Cardiac muscle cell (in vitro differentiated cells and primary cell): Measurements from ENCODE around the gene PPM1D. TPM values are rescaled to one million over a fixed set of nuclear protein-coding genes. Genes with fewer than 3 reads are reported as not detected.
A peak's percentile ranks its signal among the peaks of the same experiment; 100 is the strongest.

Source experiments
- DNase-seq, 2 donors: peaks; one replicate each; pipeline versions ENCODE4 v3.0.0 to v3.0.0-alpha.2; 2010 to 2017; ENCODE audit warnings: low read depth in 1 of 2, low spot score in 1 of 2
- H3K27ac ChIP-seq: fragments of 200-600 bp; sonication (generic); 2 replicates; pipeline ENCODE4 v1.5.1; 2016
- H3K27me3 ChIP-seq: fragments of 200-600 bp; sonication (generic); 2 replicates; pipeline ENCODE4 v1.6.0; 2016; ENCODE audit warnings: control low read depth
- H3K36me3 ChIP-seq: fragments of 200-600 bp; sonication (generic); 2 replicates; pipeline ENCODE4 v1.5.1; 2016; ENCODE audit warnings: control low read depth
- H3K4me1 ChIP-seq: fragments of 200-600 bp; sonication (generic); 2 replicates; pipeline ENCODE4 v1.8.1; 2017; ENCODE audit warnings: low read depth, mild to moderate bottlenecking, mixed run types
- H3K4me3 ChIP-seq: fragments of 200-600 bp; sonication (generic); 2 replicates; pipeline ENCODE4 v1.5.1; 2016; ENCODE audit warnings: mild to moderate bottlenecking
- H3K9me3 ChIP-seq: fragments of 200-600 bp; sonication (generic); 2 replicates; pipeline ENCODE4 v1.5.1; 2017; ENCODE audit warnings: low read depth, mild to moderate bottlenecking, control low read depth
- CTCF ChIP-seq: IDR thresholded peaks from 2 replicates; pipeline ENCODE4 v1.5.1; 2012; ENCODE audit warnings: low read depth, mild to moderate bottlenecking, low read length
- polyA plus RNA-seq: library from polyadenylated mRNA; unstranded; fragments of >200 nt; fragmentation: Nextera tagmentation; extraction: Ambion mirVana; gene quantifications from 2 replicates; pipeline ENCODE4 v1.2.1, GENCODE V29; 2016
- total RNA-seq: library from RNA; depleted of rRNA; stranded (reverse); fragments of >200 nt; gene quantifications from 2 replicates; pipeline ENCODE4 v1.2.3, GENCODE V29; 2016

Gene PPM1D
- total and polyA plus RNA-seq, 2 experiments from 2014 or later: 7.7 to 16.3 TPM

DNA sequence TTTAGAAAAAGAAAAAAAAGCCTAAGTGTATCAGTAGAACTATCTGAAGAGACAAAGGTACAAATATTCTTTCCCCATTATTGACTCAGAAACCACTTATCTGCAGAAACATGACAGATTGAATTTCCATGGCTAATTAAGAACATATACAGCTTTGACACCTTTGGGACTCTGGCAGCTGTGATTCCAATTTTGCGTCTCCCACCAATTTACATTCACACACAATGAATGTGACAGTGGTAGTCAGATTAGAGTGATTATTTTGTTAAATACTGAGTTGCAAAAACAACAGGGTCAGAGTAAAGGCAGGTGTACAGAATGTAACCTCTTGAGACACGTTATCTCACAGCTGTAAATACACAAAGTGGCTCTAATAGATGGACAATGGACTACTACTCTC lies 5.3 kb upstream of the PPM1D start:
- peaks cover 8% of the 10 kb centered on the region for H3K4me1 ChIP-seq
- H3K4me3 ChIP-seq: no peak overlapping the region
- H3K27me3 ChIP-seq: no peaks in the 10 kb centered on the region
- no peak for DNase-seq
- no peak for TF ChIP-seq CTCF
- no peak overlapping the region for H3K27ac ChIP-seq
- H3K9me3 ChIP-seq: no peaks in the 10 kb centered on the region
- no peaks in the 10 kb centered on the region for H3K36me3 ChIP-seq

- DNase-seq: no peak
- no peak for TF ChIP-seq CTCF
Measured at GRCh38 chr17:60597297-60597696, 2.7 kb upstream of the PPM1D start.

GRCh38 chr17:60598001-60598736 lies 1.8 kb upstream of the PPM1D start:
- TF ChIP-seq CTCF: no peak
- H3K4me3 ChIP-seq: no peak overlapping the region

More at GRCh38 chr17:60597297-60597696, 2.7 kb upstream of the PPM1D start:
- H3K4me1 ChIP-seq: peaks cover 8% of the 10 kb centered on the region
- no peaks in the 10 kb centered on the region for H3K9me3 ChIP-seq
- H3K27ac ChIP-seq: no peak overlapping the region
- no peaks in the 10 kb centered on the region for H3K36me3 ChIP-seq
- H3K27me3 ChIP-seq: no peaks in the 10 kb centered on the region
- no peak overlapping the region for H3K4me3 ChIP-seq

DNA sequence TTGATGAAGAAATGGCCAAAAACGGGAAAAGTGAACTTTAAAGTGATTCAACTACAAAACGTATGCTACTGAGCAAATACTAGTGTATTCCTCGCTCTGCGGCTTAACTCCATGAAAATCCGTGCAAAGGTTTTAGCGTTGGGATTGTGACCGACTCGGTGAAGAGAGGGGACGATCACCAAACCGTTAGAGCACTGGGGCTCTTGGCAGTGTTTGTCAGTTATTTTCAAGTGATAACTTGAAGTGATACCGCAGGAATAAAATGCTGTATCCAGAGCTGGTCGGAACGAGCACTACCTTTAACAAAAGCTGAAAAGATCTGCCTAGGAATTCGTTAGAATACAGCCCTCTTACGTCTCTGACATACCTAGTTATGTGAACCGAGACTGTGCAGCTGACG lies 773 bp upstream of the PPM1D start:
- TF ChIP-seq CTCF: no peak
- peak overlapping the region; percentile 57 for H3K4me3 ChIP-seq
- H3K36me3 ChIP-seq: no peaks in the 10 kb centered on the region
- no peaks in the 10 kb centered on the region for H3K27me3 ChIP-seq
- H3K27ac ChIP-seq: peak overlapping the region; percentile 95
- no peak for DNase-seq
- H3K9me3 ChIP-seq: no peaks in the 10 kb centered on the region
- H3K4me1 ChIP-seq: peaks cover 8% of the 10 kb centered on the region

More at GRCh38 chr17:60598001-60598736, 1.8 kb upstream of the PPM1D start:
- Histone ChIP-seq H3K36me3 (no peaks in the 10 kb centered on the region), H3K27me3 (no peaks in the 10 kb centered on the region), H3K27ac (no peak overlapping the region), H3K4me1 (peaks cover 8% of the 10 kb centered on the region), H3K9me3 (no peaks in the 10 kb centered on the region)
- DNase-seq: no peak

DNA sequence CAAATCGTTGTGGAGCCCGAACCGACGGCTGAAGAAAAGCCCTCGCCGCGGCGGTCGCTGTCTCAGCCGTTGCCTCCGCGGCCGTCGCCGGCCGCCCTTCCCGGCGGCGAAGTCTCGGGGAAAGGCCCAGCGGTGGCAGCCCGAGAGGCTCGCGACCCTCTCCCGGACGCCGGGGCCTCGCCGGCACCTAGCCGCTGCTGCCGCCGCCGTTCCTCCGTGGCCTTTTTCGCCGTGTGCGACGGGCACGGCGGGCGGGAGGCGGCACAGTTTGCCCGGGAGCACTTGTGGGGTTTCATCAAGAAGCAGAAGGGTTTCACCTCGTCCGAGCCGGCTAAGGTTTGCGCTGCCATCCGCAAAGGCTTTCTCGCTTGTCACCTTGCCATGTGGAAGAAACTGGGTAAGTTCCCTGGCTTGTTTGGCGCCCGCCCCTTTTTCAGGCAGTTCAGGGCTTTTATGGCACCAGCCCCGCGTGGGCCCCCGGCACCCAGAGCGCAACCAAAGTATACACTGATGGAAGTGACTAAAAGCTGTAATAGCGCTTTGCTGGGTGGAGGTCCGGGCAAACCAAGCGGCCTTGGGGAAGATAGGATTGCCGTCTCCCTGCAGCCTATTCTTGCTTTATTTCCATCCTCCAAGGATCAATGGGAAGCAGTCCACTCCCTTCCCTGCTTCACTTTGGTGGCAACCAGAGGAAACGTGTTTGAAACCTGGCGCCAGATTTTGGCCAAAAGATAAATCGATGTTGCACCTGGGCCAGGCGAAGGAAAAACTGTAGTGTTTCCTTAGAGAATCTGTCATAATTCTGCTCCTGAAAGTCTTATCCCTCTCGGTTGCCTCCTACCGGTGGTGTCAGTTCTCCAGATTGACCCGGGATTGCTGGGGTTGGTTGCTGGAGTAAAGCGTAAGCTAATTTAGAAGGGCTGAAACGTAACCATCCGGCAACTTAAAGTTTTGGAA lies 775 bp downstream of the PPM1D start:
- Histone ChIP-seq H3K27ac (peak overlapping the region; percentile 95), H3K9me3 (no peaks in the 10 kb centered on the region), H3K36me3 (no peaks in the 10 kb centered on the region), H3K27me3 (no peaks in the 10 kb centered on the region), H3K4me3 (peak overlapping the region; percentile 57), H3K4me1 (peaks cover 8% of the 10 kb centered on the region)
- peak; percentile 85 to 88 for DNase-seq
- peak; percentile 90 for TF ChIP-seq CTCF
